Measurements from ENCODE around the gene ZNF30.
"Not testable (repeated sequence)": the region's sequence is repeated elsewhere in the genome, so short reads cannot be mapped to it uniquely, and the experiment has no call there.

Gene ZNF30

GRCh38 chr19:34990578-34991192 lies 64.0 kb downstream of the ZNF30 start:
- DNase-seq: peak; percentile 31

GRCh38 chr19:34991542-34992333 lies 65.0 kb downstream of the ZNF30 start:
- DNase-seq: no peak

- not testable (repeated sequence) for DNase-seq
Measured at GRCh38 chr19:34992582-34992981, 65.9 kb downstream of the ZNF30 start.

GRCh38 chr19:34994286-34994642 lies 67.6 kb downstream of the ZNF30 start:
- no peak for DNase-seq

Data from activated CD4-positive, alpha-beta T cell treated with anti-CD3 and anti-CD28 coated beads, Interleukin-10, Interleukin-2, amounts not matched to agents 100 ng/mL and 50 ng/mL, durations not matched to agents 16 hours and 8 hours (primary cell).